HUES64 (cell line): ENCODE measurements around the gene MAPK8IP1.
"Not testable (repeated sequence)": the region's sequence is repeated elsewhere in the genome, so short reads cannot be mapped to it uniquely, and the experiment has no call there.

Source experiments
- H3K27ac ChIP-seq: 2 replicates; pipeline ENCODE4 v1.7.0; 2013; ENCODE audit warnings: low read depth, low read length, inconsistent platforms
- H3K27me3 ChIP-seq: 2 replicates; pipeline ENCODE4 v1.6.1; 2013; ENCODE audit warnings: mild to moderate bottlenecking, low read length; ENCODE audit not compliant: insufficient read depth
- H3K36me3 ChIP-seq: 2 replicates; pipeline ENCODE4 v1.6.1; 2013; ENCODE audit warnings: mild to moderate bottlenecking, low read length; ENCODE audit not compliant: insufficient read depth
- H3K4me1 ChIP-seq: 2 replicates; pipeline ENCODE4 v1.6.1; 2013; ENCODE audit warnings: mild to moderate bottlenecking, low read length, moderate library complexity; ENCODE audit not compliant: insufficient read depth
- H3K4me3 ChIP-seq: 2 replicates; pipeline ENCODE4 v1.5.1; 2013; ENCODE audit warnings: mild to moderate bottlenecking, low read length, moderate library complexity
- H3K9ac ChIP-seq: 2 replicates; pipeline ENCODE4 v1.6.1; 2013; ENCODE audit warnings: mild to moderate bottlenecking, low read depth, low read length
- H3K9me3 ChIP-seq: 2 replicates; pipeline ENCODE4 v1.6.1; 2013; ENCODE audit warnings: low read depth, low read length; ENCODE audit not compliant: insufficient read depth
- WGBS: fragments of 150-250, 120-280 bp; methylation state at CpG from one replicate; pipeline ENCODE4 v1.1.7; 2013; ENCODE audit warnings: missing lambda C conversion rate; 5-methylcytosine and 5-hydroxymethylcytosine counted together

The MAPK8IP1 gene

GRCh38 chr11:45902452-45903380 is 17.3 kb downstream of the MAPK8IP1 start:
- WGBS: 93% methylated on average over 56 of the region's 56 CpGs

GRCh38 chr11:45904309-45904915 is 19.0 kb downstream of the MAPK8IP1 start:
- Histone ChIP-seq H3K27me3 (peaks cover 11% of the 10 kb centered on the region), H3K27ac (no peak overlapping the region), H3K9me3 (no peaks in the 10 kb centered on the region), H3K36me3 (peaks cover 29% of the 10 kb centered on the region), H3K4me1 (peaks cover 8% of the 10 kb centered on the region; the same call in 1 of the 2 replicates), H3K4me3 (no peak overlapping the region), H3K9ac (no peak overlapping the region)
- WGBS: 93% methylated on average over 15 of the region's 15 CpGs

More at GRCh38 chr11:45902452-45903380, 17.3 kb downstream of the MAPK8IP1 start:
- Histone ChIP-seq H3K4me3 (no peak overlapping the region), H3K9ac (no peak overlapping the region), H3K9me3 (no peaks in the 10 kb centered on the region), H3K27ac (no peak overlapping the region), H3K27me3 (peaks cover 11% of the 10 kb centered on the region), H3K4me1 (peaks cover 13% of the 10 kb centered on the region; the same call in 1 of the 2 replicates), H3K36me3 (peaks cover 28% of the 10 kb centered on the region)

GRCh38 chr11:45905095-45905494 is 19.6 kb downstream of the MAPK8IP1 start:
- no peaks in the 10 kb centered on the region for H3K9me3 ChIP-seq
- WGBS: 95% methylated on average over 19 of the region's 19 CpGs

GRCh38 chr11:45905576-45905975 is 20.1 kb downstream of the MAPK8IP1 start:
- not testable (repeated sequence) for H3K4me3 ChIP-seq, H3K4me1 ChIP-seq, H3K27me3 ChIP-seq, H3K9me3 ChIP-seq, H3K9ac ChIP-seq, H3K27ac ChIP-seq
- 95% methylated on average over 6 of the region's 6 CpGs for WGBS
- H3K36me3 ChIP-seq: peaks cover 34% of the 10 kb centered on the region

More at GRCh38 chr11:45905095-45905494, 19.6 kb downstream of the MAPK8IP1 start:
- H3K9ac ChIP-seq: no peak overlapping the region
- no peak overlapping the region for H3K27ac ChIP-seq
- H3K4me3 ChIP-seq: no peak overlapping the region
- peaks cover 34% of the 10 kb centered on the region for H3K36me3 ChIP-seq
- peaks cover 11% of the 10 kb centered on the region for H3K27me3 ChIP-seq
- H3K4me1 ChIP-seq: peaks cover 8% of the 10 kb centered on the region; the same call in 1 of the 2 replicates

GRCh38 chr11:45906096-45906682 is 20.7 kb downstream of the MAPK8IP1 start:
- Histone ChIP-seq H3K27ac (no peak overlapping the region), H3K9me3 (no peaks in the 10 kb centered on the region)
- 89% methylated on average over 19 of the region's 19 CpGs for WGBS

GRCh38 chr11:45906965-45907611 is 21.6 kb downstream of the MAPK8IP1 start, which contains the start of gene FREY1:
FREY1 (minus strand) TSS chr11:45907271; CDS start chr11:45907245, 26 bp downstream.
- no peaks in the 10 kb centered on the region for H3K4me1 ChIP-seq
- no peak within 1 kb of the TSS for H3K4me3 ChIP-seq
- no peaks in the 10 kb centered on the region for H3K9me3 ChIP-seq
- 82% methylated on average over 18 of the region's 18 CpGs for WGBS
- no peak within 1 kb of the TSS for H3K9ac ChIP-seq
- H3K27ac ChIP-seq: no peak within 1 kb of the TSS
- peaks cover 37% of the 10 kb centered on the region for H3K36me3 ChIP-seq
- no peaks in the 10 kb centered on the region for H3K27me3 ChIP-seq

More at GRCh38 chr11:45906096-45906682, 20.7 kb downstream of the MAPK8IP1 start:
- Histone ChIP-seq H3K27me3 (peaks cover 1% of the 10 kb centered on the region; the same call in 1 of the 2 replicates), H3K4me1 (0 out of 2 replicates have a peak, but pooled peaks cover 1% of the 10 kb centered on the region), H3K9ac (no peak overlapping the region), H3K4me3 (no peak overlapping the region), H3K36me3 (peaks cover 35% of the 10 kb centered on the region)

GRCh38 chr11:45907911-45908370 is 22.5 kb downstream of the MAPK8IP1 start:
- WGBS: 92% methylated on average over 8 of the region's 8 CpGs
- no peaks in the 10 kb centered on the region for H3K4me1 ChIP-seq

GRCh38 chr11:45909594-45910475 is 24.4 kb downstream of the MAPK8IP1 start:
- Histone ChIP-seq H3K4me3 (no peak overlapping the region), H3K27ac (no peak overlapping the region), H3K4me1 (no peaks in the 10 kb centered on the region), H3K36me3 (peaks cover 34% of the 10 kb centered on the region), H3K27me3 (no peaks in the 10 kb centered on the region), H3K9me3 (no peaks in the 10 kb centered on the region), H3K9ac (no peak overlapping the region)
- WGBS: 95% methylated on average over 32 of the region's 32 CpGs

More at GRCh38 chr11:45907911-45908370, 22.5 kb downstream of the MAPK8IP1 start:
- Histone ChIP-seq H3K36me3 (peaks cover 34% of the 10 kb centered on the region), H3K9me3 (no peaks in the 10 kb centered on the region), H3K4me3 (no peak overlapping the region), H3K27me3 (no peaks in the 10 kb centered on the region), H3K9ac (no peak overlapping the region), H3K27ac (no peak overlapping the region)

- WGBS: 95% methylated on average over 9 of the region's 9 CpGs
- Histone ChIP-seq H3K36me3 (peaks cover 40% of the 10 kb centered on the region), H3K9me3 (no peaks in the 10 kb centered on the region), H3K27ac (no peak overlapping the region), H3K4me1 (no peaks in the 10 kb centered on the region), H3K4me3 (no peak overlapping the region), H3K27me3 (no peaks in the 10 kb centered on the region), H3K9ac (no peak overlapping the region)
These were observed 25.2 kb downstream of the MAPK8IP1 start for GRCh38 chr11:45910623-45911022.

GRCh38 chr11:45913514-45913913 is 28.1 kb downstream of the MAPK8IP1 start:
- Histone ChIP-seq H3K4me1 (no peaks in the 10 kb centered on the region), H3K4me3 (no peak overlapping the region), H3K9ac (no peak overlapping the region), H3K9me3 (no peaks in the 10 kb centered on the region), H3K27me3 (no peaks in the 10 kb centered on the region), H3K27ac (no peak overlapping the region), H3K36me3 (peaks cover 38% of the 10 kb centered on the region)
- WGBS: 97% methylated on average over 19 of the region's 19 CpGs
